OCI-LY1 (cell line): ENCODE measurements around the gene SAMD14.

Experiments used
- H2AFZ ChIP-seq: fragments of 200-600 bp; sonication (generic), shearing (Covaris generic); 2 replicates; pipeline ENCODE4 v1.6.0; 2014; ENCODE audit warnings: antibody characterized with exemption, mild to moderate bottlenecking, low read length
- H3F3A ChIP-seq: fragments of 200-600 bp; sonication (generic), shearing (Covaris generic); 2 replicates; pipeline ENCODE4 v1.6.0; 2014; ENCODE audit warnings: mild to moderate bottlenecking, antibody characterized with exemption, low read length, moderate library complexity; ENCODE audit not compliant: insufficient read depth
- H3K27ac ChIP-seq: fragments of 200-600 bp; sonication (generic); 2 replicates; pipeline ENCODE4 v1.5.1; 2014; ENCODE audit warnings: low read length, mixed run types, mild to moderate bottlenecking, low read depth; ENCODE audit not compliant: poor library complexity, severe bottlenecking
- H3K27me3 ChIP-seq: fragments of 200-600 bp; sonication (generic); 2 replicates; pipeline ENCODE4 v1.6.0; 2014; ENCODE audit warnings: antibody characterized with exemption, mild to moderate bottlenecking, low read length, moderate library complexity; ENCODE audit not compliant: insufficient read depth
- H3K36me3 ChIP-seq: fragments of 200-600 bp; sonication (generic); 2 replicates; pipeline ENCODE4 v1.6.1; 2014; ENCODE audit warnings: mild to moderate bottlenecking, antibody characterized with exemption, low read length, moderate library complexity, mixed read lengths; ENCODE audit not compliant: insufficient read depth
- H3K4me1 ChIP-seq: fragments of 200-600 bp; sonication (generic); 2 replicates; pipeline ENCODE4 v1.5.1; 2014; ENCODE audit warnings: mild to moderate bottlenecking, low read length, moderate library complexity; ENCODE audit not compliant: insufficient read depth, severe bottlenecking
- H3K4me2 ChIP-seq: fragments of 200-600 bp; sonication (generic), shearing (Covaris generic); 2 replicates; pipeline ENCODE4 v1.6.1; 2014; ENCODE audit warnings: low read length
- H3K4me3 ChIP-seq: fragments of 200-600 bp; sonication (generic); 2 replicates; pipeline ENCODE4 v1.5.1; 2014; ENCODE audit warnings: low read length, low read depth, mild to moderate bottlenecking, mixed read lengths; ENCODE audit not compliant: poor library complexity, severe bottlenecking
- H3K79me2 ChIP-seq: fragments of 200-600 bp; shearing (Covaris generic); 2 replicates; pipeline ENCODE4 v1.6.1; 2016; ENCODE audit warnings: mixed run types, low read length, mixed read lengths; ENCODE audit not compliant: insufficient read depth
- H3K9ac ChIP-seq: fragments of 200-600 bp; sonication (generic), shearing (Covaris generic); 2 replicates; pipeline ENCODE4 v1.6.1; 2014; ENCODE audit warnings: mild to moderate bottlenecking, low read length, mixed read lengths
- H3K9me2 ChIP-seq: fragments of 200-600 bp; sonication (generic), shearing (Covaris generic); 2 replicates; pipeline ENCODE4 v1.6.1; 2014; ENCODE audit warnings: low read depth, mild to moderate bottlenecking, low read length, mixed read lengths
- H3K9me3 ChIP-seq: fragments of 200-600 bp; shearing (Covaris generic); 2 replicates; pipeline ENCODE4 v1.6.1; 2014; ENCODE audit warnings: low read length, mixed read lengths
- H4K20me1 ChIP-seq: fragments of 200-600 bp; sonication (generic), shearing (Covaris generic); 2 replicates; pipeline ENCODE4 v1.6.0; 2016; ENCODE audit warnings: mild to moderate bottlenecking, low read length; ENCODE audit not compliant: insufficient read depth
- EZH2 ChIP-seq: fragments of 200-600 bp; sonication (generic), shearing (Covaris generic); IDR thresholded peaks from 2 replicates; pipeline ENCODE4 v1.8.0; 2017; ENCODE audit warnings: borderline replicate concordance, mixed run types, mild to moderate bottlenecking, antibody characterized with exemption, low read length, moderate library complexity, mixed read lengths
- TF ChIP-seq, protein P1 (sequence below): fragments of 200-600 bp; sonication (generic), shearing (Covaris generic); IDR thresholded peaks from 2 replicates; pipeline ENCODE4 v1.5.1; 2017; ENCODE audit warnings: mild to moderate bottlenecking, antibody characterized with exemption, low read length, moderate library complexity, mixed read lengths

The SAMD14 gene

DNA sequence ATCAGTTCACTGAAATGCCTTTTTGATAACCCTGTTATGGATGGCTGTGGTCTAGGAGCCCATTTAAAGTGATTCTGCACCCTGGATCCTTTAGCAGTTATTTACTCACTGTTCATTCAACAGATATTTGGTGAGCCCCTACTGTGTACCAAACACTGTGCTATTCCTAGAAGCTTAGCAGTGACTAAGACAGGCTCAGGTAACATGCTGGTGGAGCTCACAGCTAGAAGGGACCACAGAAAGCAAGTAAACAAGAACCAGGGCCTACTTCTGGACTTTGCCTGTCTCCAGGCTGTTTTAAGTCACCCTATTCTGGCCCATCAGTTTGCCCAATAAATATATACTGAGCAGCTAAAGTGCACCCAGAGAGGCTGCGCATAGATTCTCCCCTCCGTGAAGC is 63.0 kb downstream of the SAMD14 start:
- Histone ChIP-seq H3F3A (no peaks in the 10 kb centered on the region), H3K9me3 (no peaks in the 10 kb centered on the region), H2AFZ (no peak overlapping the region), H3K27me3 (peaks cover 4% of the 10 kb centered on the region; the same call in 1 of the 2 replicates), H3K4me3 (no peak overlapping the region), H3K4me1 (no peaks in the 10 kb centered on the region), H3K9ac (no peak overlapping the region), H3K79me2 (no peaks in the 10 kb centered on the region), H3K36me3 (no peaks in the 10 kb centered on the region), H4K20me1 (no peaks in the 10 kb centered on the region), H3K4me2 (no peak overlapping the region), H3K27ac (no peak overlapping the region), H3K9me2 (no peaks in the 10 kb centered on the region)
- TF ChIP-seq EZH2, result no peak
- TF ChIP-seq, protein P1, sequence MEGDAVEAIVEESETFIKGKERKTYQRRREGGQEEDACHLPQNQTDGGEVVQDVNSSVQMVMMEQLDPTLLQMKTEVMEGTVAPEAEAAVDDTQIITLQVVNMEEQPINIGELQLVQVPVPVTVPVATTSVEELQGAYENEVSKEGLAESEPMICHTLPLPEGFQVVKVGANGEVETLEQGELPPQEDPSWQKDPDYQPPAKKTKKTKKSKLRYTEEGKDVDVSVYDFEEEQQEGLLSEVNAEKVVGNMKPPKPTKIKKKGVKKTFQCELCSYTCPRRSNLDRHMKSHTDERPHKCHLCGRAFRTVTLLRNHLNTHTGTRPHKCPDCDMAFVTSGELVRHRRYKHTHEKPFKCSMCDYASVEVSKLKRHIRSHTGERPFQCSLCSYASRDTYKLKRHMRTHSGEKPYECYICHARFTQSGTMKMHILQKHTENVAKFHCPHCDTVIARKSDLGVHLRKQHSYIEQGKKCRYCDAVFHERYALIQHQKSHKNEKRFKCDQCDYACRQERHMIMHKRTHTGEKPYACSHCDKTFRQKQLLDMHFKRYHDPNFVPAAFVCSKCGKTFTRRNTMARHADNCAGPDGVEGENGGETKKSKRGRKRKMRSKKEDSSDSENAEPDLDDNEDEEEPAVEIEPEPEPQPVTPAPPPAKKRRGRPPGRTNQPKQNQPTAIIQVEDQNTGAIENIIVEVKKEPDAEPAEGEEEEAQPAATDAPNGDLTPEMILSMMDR, result no peak

DNA sequence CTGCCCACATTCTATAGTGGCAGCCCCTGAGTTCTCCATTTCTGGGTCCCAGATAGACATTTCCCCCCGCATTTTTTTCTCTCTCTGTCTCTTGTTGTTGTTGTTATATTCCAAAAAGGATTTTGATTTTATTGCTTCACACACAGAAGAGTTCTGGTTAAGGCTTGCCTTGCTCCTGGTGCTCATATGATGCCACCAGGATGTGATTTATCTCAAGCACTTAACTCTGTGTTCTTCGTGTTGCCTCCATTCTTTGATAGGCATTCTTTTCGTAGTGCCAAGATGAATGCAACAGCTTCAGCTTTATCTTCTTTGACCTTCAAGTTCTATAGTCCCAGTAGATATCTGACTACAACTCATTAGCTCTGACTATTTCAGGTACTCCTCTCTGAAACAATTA is 64.9 kb downstream of the SAMD14 start:
- no peak for TF ChIP-seq EZH2
- TF ChIP-seq, protein P1, result no peak

DNA sequence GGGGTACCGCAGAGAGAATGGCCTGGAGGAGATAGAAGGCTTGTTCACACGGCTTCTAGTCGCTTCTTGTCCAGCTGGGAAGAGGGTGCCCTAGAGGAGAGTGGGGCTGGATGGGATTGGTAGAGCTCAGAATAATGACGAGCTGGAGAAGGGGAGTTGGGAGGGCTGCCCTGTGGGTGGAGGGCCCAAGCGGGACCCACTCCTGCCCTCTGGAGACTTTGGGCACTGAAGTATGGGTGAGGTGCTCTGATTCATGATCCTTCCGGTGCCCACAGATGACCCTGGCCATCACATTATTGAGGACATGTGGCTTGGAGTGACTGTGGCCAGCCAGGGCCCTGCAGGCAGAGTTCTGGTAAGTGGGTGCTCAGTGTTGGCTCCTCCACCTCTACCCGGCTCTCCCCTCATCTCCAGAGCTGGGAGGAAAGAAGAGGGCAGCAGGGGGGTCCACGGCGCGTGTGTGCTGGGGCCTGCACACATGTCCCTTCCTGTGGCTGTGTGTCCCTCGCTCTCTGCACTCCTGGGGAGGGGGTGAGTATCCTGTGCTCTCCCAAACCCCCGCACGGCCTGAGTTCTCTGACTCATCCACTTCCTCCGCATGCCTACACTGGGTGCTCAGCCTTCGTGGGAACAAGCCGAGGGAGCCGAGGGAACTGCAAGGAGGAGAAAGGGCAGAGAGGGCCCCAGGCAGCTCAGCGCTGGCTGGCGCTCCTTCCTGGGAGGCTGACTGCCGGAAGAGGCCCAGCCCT is 65.5 kb downstream of the SAMD14 start:
- Histone ChIP-seq H3F3A (no peaks in the 10 kb centered on the region), H3K79me2 (no peaks in the 10 kb centered on the region)

More for the DNA sequence above, 64.9 kb downstream of the SAMD14 start:
- Histone ChIP-seq H3K36me3 (no peaks in the 10 kb centered on the region), H3K9ac (no peak overlapping the region), H4K20me1 (no peaks in the 10 kb centered on the region), H3K79me2 (no peaks in the 10 kb centered on the region), H3K27ac (no peak overlapping the region), H3K27me3 (peaks cover 10% of the 10 kb centered on the region), H3K4me2 (no peak overlapping the region), H3K4me3 (no peak overlapping the region), H3F3A (no peaks in the 10 kb centered on the region), H2AFZ (no peak overlapping the region), H3K4me1 (no peaks in the 10 kb centered on the region), H3K9me3 (no peaks in the 10 kb centered on the region), H3K9me2 (no peaks in the 10 kb centered on the region)

More for the DNA sequence above, 65.5 kb downstream of the SAMD14 start:
- no peak overlapping the region for H3K4me3 ChIP-seq
- no peaks in the 10 kb centered on the region for H3K9me3 ChIP-seq
- no peaks in the 10 kb centered on the region for H3K4me1 ChIP-seq
- TF ChIP-seq, protein P1, result no peak
- no peak for TF ChIP-seq EZH2
- H3K9me2 ChIP-seq, result no peaks in the 10 kb centered on the region
- H3K9ac ChIP-seq, result no peak overlapping the region
- H3K27me3 ChIP-seq, result peaks cover 7% of the 10 kb centered on the region
- H3K27ac ChIP-seq, result no peak overlapping the region
- H4K20me1 ChIP-seq, result no peaks in the 10 kb centered on the region
- no peak overlapping the region for H3K4me2 ChIP-seq
- no peaks in the 10 kb centered on the region for H3K36me3 ChIP-seq
- no peak overlapping the region for H2AFZ ChIP-seq
